GM23338 (cell line): ENCODE data around the gene BPIFA2. TPM values are rescaled to one million over a fixed set of nuclear protein-coding genes. Genes with fewer than 3 reads are reported as not detected.

ENCODE experiments used
- ATAC-seq: fragments of 200-7000 bp; cut with Tn5 transposase; 3 replicates; pipeline ENCODE4 v1.9.1; 2020
- DNase-seq: peaks from one replicate; pipeline ENCODE4 v3.0.0-alpha.2; 2015; ENCODE audit warnings: low spot score
- H2AFZ ChIP-seq: fragments of 200-600 bp; sonication (generic); 2 replicates; pipeline ENCODE4 v1.8.0; 2016; ENCODE audit warnings: antibody characterized with exemption, mild to moderate bottlenecking, moderate library complexity
- H3F3A ChIP-seq: fragments of 200-600 bp; sonication (generic); replicated peaks from 2 replicates; pipeline ENCODE4 v1.8.0; 2017; ENCODE audit warnings: antibody characterized with exemption, mixed run types, low read depth
- H3K27ac ChIP-seq: fragments of 200-600 bp; sonication (generic); 2 replicates; pipeline ENCODE4 v1.6.1; 2016; ENCODE audit warnings: low read depth
- H3K27me3 ChIP-seq: fragments of 200-600 bp; sonication (generic); 2 replicates; pipeline ENCODE4 v1.8.0; 2016; ENCODE audit warnings: mild to moderate bottlenecking, mixed run types, moderate library complexity; ENCODE audit not compliant: insufficient read depth
- H3K36me3 ChIP-seq: fragments of 200-600 bp; sonication (generic); 2 replicates; pipeline ENCODE4 v1.8.0; 2016; ENCODE audit warnings: mild to moderate bottlenecking; ENCODE audit not compliant: insufficient read depth
- H3K4me1 ChIP-seq: fragments of 200-600 bp; sonication (generic); 2 replicates; pipeline ENCODE4 v1.8.0; 2016; ENCODE audit warnings: mild to moderate bottlenecking, moderate library complexity; ENCODE audit not compliant: insufficient read depth
- H3K4me2 ChIP-seq: fragments of 200-600 bp; sonication (generic); 2 replicates; pipeline ENCODE4 v1.7.1; 2017; ENCODE audit warnings: mixed run types
- H3K4me3 ChIP-seq: fragments of 200-600 bp; sonication (generic); 2 replicates; pipeline ENCODE4 v1.6.1; 2016; ENCODE audit warnings: mixed run types
- H3K79me2 ChIP-seq: fragments of 200-600 bp; sonication (generic); replicated peaks from 2 replicates; pipeline ENCODE4 v1.8.0; 2017; ENCODE audit warnings: mild to moderate bottlenecking; ENCODE audit not compliant: insufficient read depth
- H3K9me2 ChIP-seq: fragments of 200-600 bp; sonication (generic); 2 replicates; pipeline ENCODE4 v1.8.0; 2017; ENCODE audit not compliant: insufficient read depth
- H4K20me1 ChIP-seq: fragments of 200-600 bp; sonication (generic); replicated peaks from 2 replicates; pipeline ENCODE4 v1.8.0; 2017; ENCODE audit warnings: mild to moderate bottlenecking; ENCODE audit not compliant: insufficient read depth
- H3K27ac Mint-ChIP-seq: 2 replicates; pipeline ENCODE4 v1.8.0; 2020; ENCODE audit warnings: inconsistent platforms, mild to moderate bottlenecking, moderate library complexity, mixed read lengths
- H3K27me3 Mint-ChIP-seq: 3 replicates; pipeline ENCODE4 v1.8.0; 2022; ENCODE audit warnings: low read depth, mild to moderate bottlenecking, moderate library complexity, mixed read lengths, inconsistent platforms; ENCODE audit not compliant: insufficient read depth, poor library complexity
- H3K36me3 Mint-ChIP-seq: 3 replicates; pipeline ENCODE4 v1.8.0; 2021; ENCODE audit warnings: low read depth, mild to moderate bottlenecking, inconsistent platforms, moderate library complexity, mixed read lengths
- H3K4me1 Mint-ChIP-seq: 3 replicates; pipeline ENCODE4 v1.8.0; 2020; ENCODE audit warnings: mild to moderate bottlenecking, inconsistent platforms, mixed read lengths
- H3K4me3 Mint-ChIP-seq: 3 replicates; pipeline ENCODE4 v1.8.0; 2021; ENCODE audit warnings: moderate library complexity, mild to moderate bottlenecking, inconsistent platforms, mixed read lengths
- H3K9me3 Mint-ChIP-seq: 3 replicates; pipeline ENCODE4 v1.8.0; 2020; ENCODE audit warnings: moderate library complexity, mild to moderate bottlenecking, inconsistent platforms, mixed read lengths
- CREB1 ChIP-seq: fragments of 250-450 bp; sonication (Bioruptor Pico); IDR thresholded peaks from 2 replicates; pipeline ENCODE4 v1.5.0; 2020; ENCODE audit warnings: low read depth, mild to moderate bottlenecking, moderate library complexity
- CTCF ChIP-seq, 2 experiments: fragments of 200-600 bp in 1 of 2; sonication (generic) in 1 of 2; conservative IDR thresholded peaks; 2 replicates each; pipeline versions ENCODE4 v1.5.1 to v1.6.1; 2016 to 2017; ENCODE audit warnings: antibody characterized with exemption in 2 of 2, low read depth in 2 of 2, mild to moderate bottlenecking in 2 of 2, moderate library complexity in 1 of 2
- ETS1 ChIP-seq: IDR thresholded peaks from 2 replicates; pipeline ENCODE4 v1.6.1; 2016; ENCODE audit warnings: antibody characterized with exemption
- EZH2 ChIP-seq: fragments of 200-600 bp; sonication (generic); IDR thresholded peaks from one replicate; pipeline ENCODE4 v1.8.0; 2017; ENCODE audit warnings: antibody characterized with exemption, mild to moderate bottlenecking, low read depth; ENCODE audit not compliant: unreplicated experiment
- EZH2phosphoT487 ChIP-seq: fragments of 200-600 bp; sonication (generic); IDR thresholded peaks from one replicate; pipeline ENCODE4 v1.8.1; 2018; ENCODE audit warnings: antibody characterized with exemption; ENCODE audit not compliant: unreplicated experiment
- JUNB ChIP-seq: IDR thresholded peaks from one replicate; pipeline ENCODE4 v1.6.1; 2016; ENCODE audit warnings: antibody characterized with exemption; ENCODE audit not compliant: unreplicated experiment
- NANOG ChIP-seq: IDR thresholded peaks from 2 replicates; pipeline ENCODE4 v1.6.1; 2016; ENCODE audit warnings: antibody characterized with exemption, borderline replicate concordance
- POLR2AphosphoS5 ChIP-seq: IDR thresholded peaks from 2 replicates; pipeline ENCODE4 v1.6.1; 2016; ENCODE audit warnings: antibody characterized with exemption, low read depth
- STAT1 ChIP-seq: IDR thresholded peaks from one replicate; pipeline ENCODE4 v1.6.1; 2016; ENCODE audit warnings: antibody characterized with exemption; ENCODE audit not compliant: unreplicated experiment
- ZNF114 ChIP-seq: fragments of 250-450 bp; sonication (Bioruptor Pico); IDR thresholded peaks from 2 replicates; pipeline ENCODE4 v1.5.0; 2020; ENCODE audit warnings: mild to moderate bottlenecking, moderate library complexity
- ZNF331 ChIP-seq: fragments of 250-450 bp; sonication (Bioruptor Pico); IDR thresholded peaks from 2 replicates; pipeline ENCODE4 v1.5.0; 2020; ENCODE audit warnings: low read depth, mild to moderate bottlenecking, moderate library complexity
- ZNF462 ChIP-seq: fragments of 250-450 bp; sonication (Bioruptor Pico); IDR thresholded peaks from 2 replicates; pipeline ENCODE4 v1.5.0; 2020; ENCODE audit warnings: mild to moderate bottlenecking, moderate library complexity
- polyA plus RNA-seq: library from polyadenylated mRNA; unstranded; fragments of >200 nt; fragmentation: Nextera tagmentation; extraction: Ambion mirVana; gene quantifications from 2 replicates; pipeline ENCODE4 v1.2.1, GENCODE V29; 2016
- total RNA-seq: library from RNA; depleted of rRNA; stranded (reverse); fragments of >200 nt; shearing (Covaris generic); gene quantifications from 2 replicates; pipeline ENCODE4 v1.2.3, GENCODE V29; 2014

Gene BPIFA2
- total and polyA plus RNA-seq, 2 experiments from 2014 or later, result not detected

- no peaks in the 10 kb centered on the region for H3K9me2 ChIP-seq
- H3K27ac Mint-ChIP-seq, result no peak overlapping the region
- H3K4me1 Mint-ChIP-seq, result peaks cover 7% of the 10 kb centered on the region; the same call in 2 of the 3 replicates
- no peak overlapping the region for H3K27ac ChIP-seq
- H3K4me2 ChIP-seq, result no peak overlapping the region
- H3K36me3 ChIP-seq, result no peaks in the 10 kb centered on the region
- peaks cover 5% of the 10 kb centered on the region for H3K27me3 Mint-ChIP-seq
- H4K20me1 ChIP-seq, result no peaks in the 10 kb centered on the region
- no peak overlapping the region for H3K4me3 ChIP-seq
- H2AFZ ChIP-seq, result no peak overlapping the region
- H3K9me3 Mint-ChIP-seq, result no peaks in the 10 kb centered on the region
- no peak for ATAC-seq
- no peaks in the 10 kb centered on the region for H3K4me1 ChIP-seq
- H3K36me3 Mint-ChIP-seq, result no peaks in the 10 kb centered on the region
- no peaks in the 10 kb centered on the region for H3F3A ChIP-seq
- H3K4me3 Mint-ChIP-seq, result no peak overlapping the region
- no peak for DNase-seq
- no peaks in the 10 kb centered on the region for H3K27me3 ChIP-seq
- no peaks in the 10 kb centered on the region for H3K79me2 ChIP-seq
- TF ChIP-seq NANOG, result no peak
- TF ChIP-seq ZNF114 (CRISPR knock-in tag), result no peak
- no peak for TF ChIP-seq ZNF462 (CRISPR knock-in tag)
- TF ChIP-seq EZH2phosphoT487, result no peak
- TF ChIP-seq ZNF331 (CRISPR knock-in tag), result no peak
- TF ChIP-seq STAT1, result no peak
- TF ChIP-seq JUNB, result no peak
- TF ChIP-seq CTCF (conservative IDR thresholded peaks at IDR 0.05; ENCODE audit: low read depth in 2 of 2), result no peak
- TF ChIP-seq EZH2, result no peak
- TF ChIP-seq POLR2AphosphoS5, result no peak
- TF ChIP-seq CREB1 (CRISPR knock-in tag), result no peak
- no peak for TF ChIP-seq ETS1
Measured at GRCh38 chr20:33229843-33230242, 61.9 kb downstream of the BPIFA2 start.
